K562 (cell line): Measurements from ENCODE around the gene FMOD. TPM values are rescaled to one million over a fixed set of nuclear protein-coding genes. Genes with fewer than 3 reads are reported as not detected.

ENCODE experiments used
- CHCHD3 ChIP-seq: fragments of 250-450 bp; sonication (Bioruptor Pico); IDR thresholded peaks from 2 replicates; pipeline ENCODE4 v2.1.2; 2022; ENCODE audit warnings: mild to moderate bottlenecking
- CREB3L1 ChIP-seq: fragments of 450-650 bp; IDR thresholded peaks from 2 replicates; pipeline ENCODE4 v1.6.1; 2014; ENCODE audit warnings: low read depth, mild to moderate bottlenecking, moderate library complexity, borderline replicate concordance
- FUS ChIP-seq: fragments of 200-400 bp; formaldehyde crosslinking; optimal IDR thresholded peaks from 2 replicates; pipeline ENCODE3; 2017; ENCODE audit warnings: low read depth, low read length
- MAFK ChIP-seq: IDR thresholded peaks from 2 replicates; pipeline ENCODE4 v1.6.1; 2011; ENCODE audit warnings: low read length, improper control_type of control experiment
- MCM2 ChIP-seq: fragments of 450-650 bp; IDR thresholded peaks from 2 replicates; pipeline ENCODE4 v1.6.1; 2017; ENCODE audit warnings: low read depth, mild to moderate bottlenecking
- MEF2A ChIP-seq: IDR thresholded peaks from 2 replicates; pipeline ENCODE4 v1.6.1; 2011; ENCODE audit warnings: low read depth, mild to moderate bottlenecking, low read length, moderate library complexity; ENCODE audit not compliant: control insufficient read depth
- MEF2D ChIP-seq: conservative IDR thresholded peaks from 2 replicates; pipeline ENCODE4 v1.6.1; 2016; ENCODE audit warnings: low read depth, missing genetic modification characterization, missing compliant biosample characterization
- POLR2B ChIP-seq: fragments of 450-650 bp; IDR thresholded peaks from 2 replicates; pipeline ENCODE4 v1.6.1; 2018; ENCODE audit warnings: low read depth; ENCODE audit not compliant: partially characterized antibody
- RHOXF2B ChIP-seq: fragments of 250-450 bp; sonication (Bioruptor Pico); conservative IDR thresholded peaks from 2 replicates; pipeline ENCODE4 v1.5.1; 2021
- SAFB ChIP-seq: fragments of 200-400 bp; formaldehyde crosslinking; IDR thresholded peaks from 2 replicates; pipeline ENCODE4 v1.6.1; 2017; ENCODE audit warnings: low read depth, low read length, borderline replicate concordance
- SMARCE1 ChIP-seq: fragments of 450-650 bp; IDR thresholded peaks from 2 replicates; pipeline ENCODE4 v1.7.1; 2016; ENCODE audit warnings: mild to moderate bottlenecking
- ZNF232 ChIP-seq: sonication (generic); formaldehyde crosslinking; IDR thresholded peaks from 2 replicates; pipeline ENCODE4 v1.8.0; 2022; ENCODE audit warnings: mild to moderate bottlenecking, missing genetic modification reagents
- ZNF699 ChIP-seq: fragments of 250-450 bp; sonication (Bioruptor Pico); IDR thresholded peaks from 2 replicates; pipeline ENCODE4 v1.8.0; 2021; ENCODE audit warnings: mild to moderate bottlenecking, moderate library complexity; ENCODE audit not compliant: insufficient replicate concordance
- polyA plus RNA-seq, 8 experiments: library from polyadenylated mRNA; depleted of rRNA in 4 of 8; stranded (reverse) in 5 of 8; unstranded in 3 of 8; fragments of >200 nt; fragmentation: Nextera tagmentation in 2 of 8; fragmentation: Illumina TruSeq in 1 of 8; extraction: Ambion mirVana in 2 of 8; extraction: Trizol in 1 of 8; gene quantifications; 2 replicates each; pipeline versions ENCODE4 v1.2.1 to v1.2.3, GENCODE V29; 2011 to 2014; ENCODE audit warnings: inconsistent platforms in 1 of 8, missing spikeins in 1 of 8
- total RNA-seq, 7 experiments: library from RNA; depleted of rRNA in 6 of 7; stranded (reverse); fragments of >200 nt in 6 of 7; fragmentation: Illumina TruSeq in 2 of 7; extraction: Trizol in 2 of 7; gene quantifications; 2 replicates each; pipeline versions ENCODE4 v1.2.1 to v1.2.3, GENCODE V29; 2011 to 2021; ENCODE audit warnings: low replicate concordance in 1 of 7
- TF ChIP-seq, protein P1 (sequence below): fragments of 250-450 bp; sonication (Bioruptor Pico); IDR thresholded peaks from 2 replicates; pipeline ENCODE4 v1.4.0; 2020; ENCODE audit warnings: mild to moderate bottlenecking
- TF ChIP-seq, protein P2 (sequence below): IDR thresholded peaks from 2 replicates; pipeline ENCODE4 v1.6.1; 2011; ENCODE audit warnings: borderline replicate concordance, low read depth, mild to moderate bottlenecking, moderate library complexity, low read length; ENCODE audit not compliant: insufficient read depth, poor library complexity, severe bottlenecking

Gene FMOD
- total and polyA plus RNA-seq, 9 of the 15 experiments (the other 6 are each of a cell fraction or from before 2014, with no cell fraction given): 0.03 to 0.13 (median 0.03) TPM; not detected in 6

- TF ChIP-seq, protein P1, sequence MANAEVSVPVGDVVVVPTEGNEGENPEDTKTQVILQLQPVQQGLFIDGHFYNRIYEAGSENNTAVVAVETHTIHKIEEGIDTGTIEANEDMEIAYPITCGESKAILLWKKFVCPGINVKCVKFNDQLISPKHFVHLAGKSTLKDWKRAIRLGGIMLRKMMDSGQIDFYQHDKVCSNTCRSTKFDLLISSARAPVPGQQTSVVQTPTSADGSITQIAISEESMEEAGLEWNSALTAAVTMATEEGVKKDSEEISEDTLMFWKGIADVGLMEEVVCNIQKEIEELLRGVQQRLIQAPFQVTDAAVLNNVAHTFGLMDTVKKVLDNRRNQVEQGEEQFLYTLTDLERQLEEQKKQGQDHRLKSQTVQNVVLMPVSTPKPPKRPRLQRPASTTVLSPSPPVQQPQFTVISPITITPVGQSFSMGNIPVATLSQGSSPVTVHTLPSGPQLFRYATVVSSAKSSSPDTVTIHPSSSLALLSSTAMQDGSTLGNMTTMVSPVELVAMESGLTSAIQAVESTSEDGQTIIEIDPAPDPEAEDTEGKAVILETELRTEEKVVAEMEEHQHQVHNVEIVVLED (CRISPR knock-in tag): no peak; the same call in 1 of the 2 replicates
- TF ChIP-seq MAFK: peak; percentile 21; the same call in 1 of the 2 replicates
- TF ChIP-seq MEF2D: peak; percentile 71
- no peak for TF ChIP-seq ZNF232 (CRISPR knock-in tag)
- TF ChIP-seq FUS: no peak
- TF ChIP-seq CHCHD3 (CRISPR knock-in tag): no peak
- TF ChIP-seq ZNF699 (CRISPR knock-in tag): no peak
- TF ChIP-seq POLR2B: no peak
- TF ChIP-seq RHOXF2B (CRISPR knock-in tag): no peak
- TF ChIP-seq SAFB: no peak
- TF ChIP-seq CREB3L1: no peak; the same call in 1 of the 2 replicates
- TF ChIP-seq MCM2: no peak
- TF ChIP-seq MEF2A: peak; percentile 70
- peak; percentile 98 for TF ChIP-seq SMARCE1
- TF ChIP-seq, protein P2, sequence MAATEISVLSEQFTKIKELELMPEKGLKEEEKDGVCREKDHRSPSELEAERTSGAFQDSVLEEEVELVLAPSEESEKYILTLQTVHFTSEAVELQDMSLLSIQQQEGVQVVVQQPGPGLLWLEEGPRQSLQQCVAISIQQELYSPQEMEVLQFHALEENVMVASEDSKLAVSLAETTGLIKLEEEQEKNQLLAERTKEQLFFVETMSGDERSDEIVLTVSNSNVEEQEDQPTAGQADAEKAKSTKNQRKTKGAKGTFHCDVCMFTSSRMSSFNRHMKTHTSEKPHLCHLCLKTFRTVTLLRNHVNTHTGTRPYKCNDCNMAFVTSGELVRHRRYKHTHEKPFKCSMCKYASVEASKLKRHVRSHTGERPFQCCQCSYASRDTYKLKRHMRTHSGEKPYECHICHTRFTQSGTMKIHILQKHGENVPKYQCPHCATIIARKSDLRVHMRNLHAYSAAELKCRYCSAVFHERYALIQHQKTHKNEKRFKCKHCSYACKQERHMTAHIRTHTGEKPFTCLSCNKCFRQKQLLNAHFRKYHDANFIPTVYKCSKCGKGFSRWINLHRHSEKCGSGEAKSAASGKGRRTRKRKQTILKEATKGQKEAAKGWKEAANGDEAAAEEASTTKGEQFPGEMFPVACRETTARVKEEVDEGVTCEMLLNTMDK: no peak
These were observed 39.3 kb downstream of the FMOD start (continued) for GRCh38 chr1:203311368-203312301.
